GM12864 (cell line): ENCODE data around the gene ZFAND3.
A peak's percentile ranks its signal among the peaks of the same experiment; 100 is the strongest.

Experiments used
- DNase-seq: peaks from one replicate; pipeline ENCODE4 v3.0.0-alpha.2; 2011; ENCODE audit warnings: low read depth
- H3K4me3 ChIP-seq: 2 replicates; pipeline ENCODE4 v1.5.1; 2011; ENCODE audit warnings: mild to moderate bottlenecking, low read depth, low read length, control low read depth
- TF ChIP-seq, protein P1 (sequence below): IDR thresholded peaks from 2 replicates; pipeline ENCODE4 v1.5.1; 2011; ENCODE audit warnings: low read depth, mild to moderate bottlenecking, moderate library complexity, low read length, control low read depth, inconsistent platforms; ENCODE audit errors: missing control alignments

The ZFAND3 gene

DNA sequence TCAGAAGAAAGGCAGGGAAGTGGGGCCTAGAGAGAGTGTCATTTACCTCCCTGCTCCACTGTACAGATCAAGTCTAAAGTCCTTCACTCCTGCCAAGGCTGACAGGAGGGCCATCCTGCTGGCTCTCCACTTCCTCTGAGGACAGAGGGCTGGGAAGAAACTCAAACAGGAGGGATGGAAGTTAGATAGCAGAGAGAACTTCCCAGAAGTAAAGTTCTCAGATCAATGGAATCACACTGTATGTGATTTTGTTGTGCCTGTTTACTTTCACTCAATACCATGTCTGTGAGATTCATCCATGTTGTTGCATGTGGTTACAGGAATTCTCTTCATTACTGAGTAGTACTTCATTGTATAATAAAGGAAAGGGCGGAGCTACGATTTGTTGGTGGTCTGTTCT, 32.3 kb upstream of the ZFAND3 start:
- H3K4me3 ChIP-seq: no peak overlapping the region
- no peak for DNase-seq
- TF ChIP-seq, protein P1, sequence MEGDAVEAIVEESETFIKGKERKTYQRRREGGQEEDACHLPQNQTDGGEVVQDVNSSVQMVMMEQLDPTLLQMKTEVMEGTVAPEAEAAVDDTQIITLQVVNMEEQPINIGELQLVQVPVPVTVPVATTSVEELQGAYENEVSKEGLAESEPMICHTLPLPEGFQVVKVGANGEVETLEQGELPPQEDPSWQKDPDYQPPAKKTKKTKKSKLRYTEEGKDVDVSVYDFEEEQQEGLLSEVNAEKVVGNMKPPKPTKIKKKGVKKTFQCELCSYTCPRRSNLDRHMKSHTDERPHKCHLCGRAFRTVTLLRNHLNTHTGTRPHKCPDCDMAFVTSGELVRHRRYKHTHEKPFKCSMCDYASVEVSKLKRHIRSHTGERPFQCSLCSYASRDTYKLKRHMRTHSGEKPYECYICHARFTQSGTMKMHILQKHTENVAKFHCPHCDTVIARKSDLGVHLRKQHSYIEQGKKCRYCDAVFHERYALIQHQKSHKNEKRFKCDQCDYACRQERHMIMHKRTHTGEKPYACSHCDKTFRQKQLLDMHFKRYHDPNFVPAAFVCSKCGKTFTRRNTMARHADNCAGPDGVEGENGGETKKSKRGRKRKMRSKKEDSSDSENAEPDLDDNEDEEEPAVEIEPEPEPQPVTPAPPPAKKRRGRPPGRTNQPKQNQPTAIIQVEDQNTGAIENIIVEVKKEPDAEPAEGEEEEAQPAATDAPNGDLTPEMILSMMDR: no peak

GRCh38 chr6:37788259-37788658, 31.3 kb upstream of the ZFAND3 start:
- DNase-seq: no peak
- TF ChIP-seq, protein P1: no peak
- H3K4me3 ChIP-seq: no peak overlapping the region

DNA sequence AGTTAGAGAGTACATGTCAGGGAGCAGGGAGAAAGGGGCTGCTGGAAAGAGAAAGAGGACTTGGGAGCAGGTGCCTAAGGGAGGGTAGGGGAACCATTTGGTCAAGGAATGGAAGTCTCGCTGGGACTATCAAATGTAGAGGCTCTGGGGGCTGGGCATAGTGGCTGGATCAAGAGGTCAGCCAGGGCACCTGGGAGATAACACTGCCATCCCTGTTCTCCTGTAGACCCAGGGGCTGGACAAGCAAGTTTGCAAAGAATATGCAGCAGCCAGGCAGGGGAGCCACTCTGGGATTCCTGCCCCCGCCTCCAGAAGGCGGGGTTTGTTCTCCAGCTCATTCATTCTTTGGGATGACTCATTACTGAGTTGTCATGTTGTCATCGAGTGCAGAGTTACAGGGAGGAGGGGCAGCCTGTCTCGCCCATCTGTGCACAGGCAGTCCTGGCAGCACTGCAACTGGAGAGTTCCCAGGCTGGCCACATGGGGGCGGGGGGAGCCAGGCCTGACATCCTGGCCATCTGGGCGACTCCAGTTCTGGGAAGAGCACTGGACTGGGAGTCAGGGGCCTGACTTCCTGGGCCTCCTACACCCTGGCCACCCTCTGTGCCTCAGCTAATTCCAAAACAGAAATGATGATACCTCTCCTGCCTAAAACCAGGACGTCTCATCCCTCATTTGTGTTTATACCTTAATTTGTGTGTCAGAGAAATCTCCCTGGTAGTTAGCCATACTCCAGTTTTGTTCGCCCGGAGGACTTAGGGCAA, 28.2 kb upstream of the ZFAND3 start:
- no peak overlapping the region for H3K4me3 ChIP-seq
- DNase-seq: peak; percentile 43
- TF ChIP-seq, protein P1: peak; percentile 96

DNA sequence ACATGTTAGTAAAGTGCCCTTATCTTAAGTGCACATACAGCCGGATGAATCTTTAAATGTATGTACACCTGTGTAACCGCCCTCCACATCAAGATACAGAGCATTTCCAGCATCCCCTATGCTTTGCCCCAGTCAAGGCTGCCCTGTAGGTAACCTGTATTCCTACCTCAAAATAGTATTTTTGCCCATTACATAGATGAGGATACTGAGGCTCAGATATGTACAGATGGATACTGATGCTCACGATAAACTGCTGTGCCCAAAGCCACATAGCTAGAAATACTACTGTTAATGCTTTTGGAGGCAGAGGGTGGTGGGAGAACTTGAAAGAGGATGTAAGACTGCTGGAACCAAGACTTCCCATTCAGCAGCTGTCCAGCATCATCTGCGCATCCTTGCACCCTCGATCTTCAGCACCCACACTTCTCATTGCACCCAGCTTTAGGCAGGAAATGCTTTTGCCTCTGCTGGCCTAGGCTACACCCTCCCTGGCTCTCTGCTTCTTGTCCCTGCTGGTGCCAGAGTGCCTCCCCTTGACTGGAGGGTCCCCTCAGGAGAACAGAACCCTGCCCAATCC, 27.0 kb upstream of the ZFAND3 start:
- DNase-seq: no peak
- TF ChIP-seq, protein P1: no peak

GRCh38 chr6:37793067-37793466, 26.5 kb upstream of the ZFAND3 start:
- TF ChIP-seq, protein P1: no peak
- no peak overlapping the region for H3K4me3 ChIP-seq
- no peak for DNase-seq

More for the DNA sequence above, 27.0 kb upstream of the ZFAND3 start:
- no peak overlapping the region for H3K4me3 ChIP-seq

DNA sequence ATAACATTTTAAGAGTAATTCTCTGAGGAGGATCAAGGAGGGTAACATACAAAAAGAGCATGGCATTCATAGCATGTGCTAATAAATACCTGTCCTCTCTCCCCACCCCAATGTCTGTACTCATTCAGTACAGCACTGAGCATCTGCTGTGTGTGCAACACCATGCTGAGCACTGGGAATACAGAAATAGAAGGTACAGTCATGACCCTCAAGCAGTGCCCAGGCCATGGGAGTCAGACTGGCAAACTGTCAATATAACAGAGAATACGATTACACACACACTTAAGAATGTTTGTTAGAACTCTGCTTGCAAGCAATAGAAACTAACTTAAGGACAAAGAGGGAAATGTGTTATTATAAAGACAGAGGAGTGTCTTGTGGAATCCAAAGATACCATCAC, 24.7 kb upstream of the ZFAND3 start:
- no peak for DNase-seq
- H3K4me3 ChIP-seq: no peak overlapping the region
- TF ChIP-seq, protein P1: no peak
